ENCODE data around the gene TULP4.

DNA sequence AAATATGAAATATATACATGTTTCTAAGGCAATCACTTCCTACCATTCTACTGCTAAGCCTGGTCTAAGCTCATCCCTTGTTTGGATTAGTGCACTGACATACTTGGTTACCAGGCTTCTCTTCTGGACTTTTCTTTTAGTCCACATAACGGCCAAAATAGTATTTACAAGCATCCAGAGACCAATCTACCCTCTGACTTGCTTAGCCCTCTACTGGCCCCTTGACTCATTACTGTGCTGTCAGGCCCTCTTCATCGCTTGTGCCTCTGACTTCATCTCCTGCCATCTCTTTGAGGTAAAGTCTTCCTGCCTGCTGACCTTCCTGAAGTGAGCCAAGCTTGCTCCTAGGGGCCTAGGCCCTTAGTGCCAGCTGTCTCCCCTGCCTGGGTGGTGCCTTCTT lies 35.1 kb downstream of the TULP4 start:
- no peak for TF ChIP-seq EZH2 (IDR thresholded peaks at IDR 0.05; ENCODE audit: borderline replicate concordance, low read depth, low read length, poor library complexity, severe bottlenecking)
- TF ChIP-seq, protein P1, sequence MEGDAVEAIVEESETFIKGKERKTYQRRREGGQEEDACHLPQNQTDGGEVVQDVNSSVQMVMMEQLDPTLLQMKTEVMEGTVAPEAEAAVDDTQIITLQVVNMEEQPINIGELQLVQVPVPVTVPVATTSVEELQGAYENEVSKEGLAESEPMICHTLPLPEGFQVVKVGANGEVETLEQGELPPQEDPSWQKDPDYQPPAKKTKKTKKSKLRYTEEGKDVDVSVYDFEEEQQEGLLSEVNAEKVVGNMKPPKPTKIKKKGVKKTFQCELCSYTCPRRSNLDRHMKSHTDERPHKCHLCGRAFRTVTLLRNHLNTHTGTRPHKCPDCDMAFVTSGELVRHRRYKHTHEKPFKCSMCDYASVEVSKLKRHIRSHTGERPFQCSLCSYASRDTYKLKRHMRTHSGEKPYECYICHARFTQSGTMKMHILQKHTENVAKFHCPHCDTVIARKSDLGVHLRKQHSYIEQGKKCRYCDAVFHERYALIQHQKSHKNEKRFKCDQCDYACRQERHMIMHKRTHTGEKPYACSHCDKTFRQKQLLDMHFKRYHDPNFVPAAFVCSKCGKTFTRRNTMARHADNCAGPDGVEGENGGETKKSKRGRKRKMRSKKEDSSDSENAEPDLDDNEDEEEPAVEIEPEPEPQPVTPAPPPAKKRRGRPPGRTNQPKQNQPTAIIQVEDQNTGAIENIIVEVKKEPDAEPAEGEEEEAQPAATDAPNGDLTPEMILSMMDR (conservative IDR thresholded peaks at IDR 0.05; ENCODE audit: low read depth, low read length): no peak

Measured in A673 (cell line).